Kasumi-1 (cell line): ENCODE measurements around the gene GOT1.

Experiments used
- DNase-seq, 2 experiments: peaks; one replicate each; lab custom pipeline; 2025; lab: John Stamatoyannopoulos, UW

Gene GOT1

DNA sequence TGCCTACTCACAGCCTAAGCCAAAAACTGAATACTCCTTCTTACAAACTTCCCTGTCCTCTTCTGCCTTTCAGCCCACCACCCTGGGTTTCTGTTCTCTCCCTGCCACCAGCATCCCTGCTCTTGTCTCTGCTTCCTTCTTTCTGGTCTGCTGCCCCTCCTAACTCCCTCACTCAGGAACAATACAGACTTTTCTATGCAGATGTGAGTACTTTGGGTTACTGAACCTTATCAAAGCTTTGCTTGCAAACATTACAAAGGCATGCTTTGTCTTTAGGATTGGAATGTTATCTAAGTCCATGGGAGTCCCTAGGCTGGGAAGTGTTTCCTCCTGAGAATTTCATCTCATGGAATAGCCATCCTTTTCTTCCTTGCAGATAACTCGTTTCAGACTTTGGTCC lies 72.3 kb downstream of the GOT1 start:
- no peak for DNase-seq

GRCh38 chr10:99357691-99358090 lies 72.7 kb downstream of the GOT1 start:
- DNase-seq: no peak

DNA sequence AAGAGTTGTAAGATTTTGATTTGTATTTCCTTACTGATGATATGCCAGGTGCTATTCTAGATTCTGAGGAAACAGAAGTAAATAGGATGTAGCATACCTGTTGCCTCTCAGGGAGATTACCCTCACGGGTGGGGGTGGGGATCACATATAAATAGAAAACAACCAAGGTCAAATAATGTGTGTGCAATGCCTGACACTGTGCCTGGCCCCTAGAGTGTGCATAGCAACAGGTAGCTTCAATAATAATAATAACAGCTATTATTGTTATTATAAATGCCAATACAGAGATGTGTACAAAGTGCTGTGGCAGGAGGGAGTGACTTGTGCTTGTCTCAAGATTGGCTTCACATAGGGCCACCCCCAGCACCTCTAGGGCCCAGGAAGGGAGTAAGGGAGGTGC lies 77.2 kb downstream of the GOT1 start:
- DNase-seq: no peak

- DNase-seq: no peak
Measured at GRCh38 chr10:99347672-99348071, 82.8 kb downstream of the GOT1 start.
